Thymus (tissue), 11 donors: ENCODE measurements around the gene FAM200C. TPM values are rescaled to one million over a fixed set of nuclear protein-coding genes. Genes with fewer than 3 reads are reported as not detected.

Source experiments
- DNase-seq, 9 donors: peaks; one replicate each; pipeline ENCODE4 v3.0.0-alpha.2; 2013; ENCODE audit warnings: low spot score in 9 of 9, low read depth in 6 of 9, missing footprints in 1 of 9
- H3K27ac ChIP-seq, 2 donors: one replicate each; pipeline ENCODE4 v1.5.1; 2013; ENCODE audit warnings: control low read depth in 1 of 2, low read depth in 1 of 2, low read length in 1 of 2, mild to moderate bottlenecking in 1 of 2, moderate library complexity in 1 of 2
- H3K27me3 ChIP-seq, 2 donors: one replicate each; pipeline ENCODE4 v1.5.1; 2013; ENCODE audit warnings: low read length in 1 of 2; ENCODE audit not compliant: control insufficient read depth in 2 of 2, insufficient read depth in 1 of 2
- H3K36me3 ChIP-seq, 2 donors: one replicate each; pipeline ENCODE4 v1.5.1; 2013; ENCODE audit warnings: low read length in 1 of 2, mild to moderate bottlenecking in 1 of 2, moderate library complexity in 1 of 2; ENCODE audit not compliant: control insufficient read depth in 2 of 2, insufficient read depth in 2 of 2
- H3K4me1 ChIP-seq, 2 donors: one replicate each; pipeline ENCODE4 v1.5.1; 2013; ENCODE audit warnings: low read length in 2 of 2; ENCODE audit not compliant: control insufficient read depth in 2 of 2, insufficient read depth in 2 of 2
- H3K4me3 ChIP-seq, 2 donors: one replicate each; pipeline ENCODE4 v1.5.1; 2013; ENCODE audit warnings: low read length in 2 of 2, control low read depth in 1 of 2, mild to moderate bottlenecking in 1 of 2
- H3K9me3 ChIP-seq, 2 donors: one replicate each; pipeline ENCODE4 v1.5.1; 2013; ENCODE audit warnings: low read length in 1 of 2, mild to moderate bottlenecking in 1 of 2; ENCODE audit not compliant: control insufficient read depth in 2 of 2, insufficient read depth in 1 of 2
- WGBS: extraction: QIAGEN DNeasy Blood & Tissue Kit; methylation state at CpG from one replicate; pipeline ENCODE4 v1.1.7; 2013; 5-methylcytosine and 5-hydroxymethylcytosine counted together
- polyA plus RNA-seq: library from polyadenylated mRNA; stranded (reverse); fragments of 200-250 nt; gene quantifications from one replicate; pipeline ENCODE4 v1.2.3, GENCODE V29; 2013
- total RNA-seq: library from RNA; stranded (reverse); fragments of 120-200 nt; gene quantifications from one replicate; pipeline ENCODE4 v1.2.4, GENCODE V29; 2013
- donor health status: healthy.

The FAM200C gene
- total and polyA plus RNA-seq, 2 donors = 4.1 to 5.5 TPM

DNA sequence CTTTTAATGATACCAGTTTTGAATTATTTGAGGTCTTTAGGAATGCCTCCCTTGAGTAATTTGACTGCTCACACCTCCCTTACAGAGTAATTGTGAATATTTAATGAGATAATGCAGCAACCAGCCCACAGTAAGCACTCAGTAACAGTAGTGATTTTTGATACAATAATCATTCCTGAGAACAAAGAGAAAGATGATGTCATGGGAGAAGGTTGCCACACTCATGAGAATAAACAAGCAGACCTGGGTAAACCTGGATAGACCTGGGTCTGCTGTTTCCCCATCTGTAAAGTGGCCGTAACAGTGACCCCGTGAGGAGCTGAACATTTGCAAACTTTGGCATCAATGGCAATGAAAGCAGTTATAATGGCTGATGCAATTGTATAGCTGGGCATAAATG is 33.6 kb downstream of the FAM200C start:
- peaks cover 0 to 10% of the 10 kb centered on the region in 2 donors for H3K4me1 ChIP-seq
- 96% methylated on average over 2 of the region's 2 CpGs for WGBS
- no peak for DNase-seq
- H3K36me3 ChIP-seq = no peaks in the 10 kb centered on the region
- H3K27me3 ChIP-seq = peaks cover 15 to 28% of the 10 kb centered on the region in 2 donors
- H3K27ac ChIP-seq = no peak overlapping the region
- H3K4me3 ChIP-seq = no peak overlapping the region
- H3K9me3 ChIP-seq = no peaks in the 10 kb centered on the region

DNA sequence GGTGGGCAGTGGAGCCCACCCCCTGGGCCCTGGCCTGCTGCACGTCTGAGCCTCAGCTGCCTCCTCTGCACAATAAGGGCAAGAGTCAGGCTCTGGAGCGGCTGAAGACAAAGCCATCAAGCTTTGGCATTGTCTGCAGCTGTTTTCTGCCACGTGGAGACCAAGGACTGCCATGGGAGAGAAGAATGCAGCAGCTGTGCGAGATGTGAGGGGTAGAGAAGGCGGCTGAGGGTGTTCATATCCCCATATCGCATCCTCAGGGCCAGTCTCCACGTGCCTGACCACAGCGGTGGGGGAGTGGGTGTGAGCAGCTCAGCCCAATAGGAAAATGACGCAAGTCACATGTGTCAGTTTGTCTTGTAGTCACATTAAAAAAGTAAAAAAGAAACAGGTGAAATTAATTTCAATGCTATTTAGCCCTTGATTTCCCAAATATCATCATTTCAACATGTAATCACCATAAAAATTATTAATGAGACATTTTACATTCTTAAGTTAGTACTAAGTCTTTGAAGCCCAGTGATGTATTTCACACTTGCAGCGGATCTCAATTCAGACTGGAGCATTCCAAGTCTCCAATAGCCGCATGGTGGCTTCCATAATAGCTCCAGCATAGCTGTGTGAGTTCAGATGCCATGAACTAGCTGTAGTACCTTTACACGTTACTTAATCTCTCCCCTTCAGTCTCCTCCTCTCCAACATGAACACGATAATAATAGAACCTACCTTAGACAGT is 36.0 kb downstream of the FAM200C start:
- H3K4me3 ChIP-seq = no peak overlapping the region
- H3K36me3 ChIP-seq = no peaks in the 10 kb centered on the region
- H3K27ac ChIP-seq = no peak overlapping the region
- no peak for DNase-seq
- H3K4me1 ChIP-seq = peaks cover 0 to 2% of the 10 kb centered on the region in 2 donors
- no peaks in the 10 kb centered on the region for H3K9me3 ChIP-seq
- H3K27me3 ChIP-seq = peaks cover 2 to 4% of the 10 kb centered on the region in 2 donors
- 92% methylated on average over 13 of the region's 13 CpGs for WGBS

GRCh38 chr5:160363211-160363610 is 36.6 kb downstream of the FAM200C start:
- no peak for DNase-seq
- H3K4me1 ChIP-seq = peaks cover 0 to 2% of the 10 kb centered on the region in 2 donors
- no peak overlapping the region for H3K4me3 ChIP-seq
- WGBS = 95% methylated on average over 3 of the region's 3 CpGs
- H3K9me3 ChIP-seq = no peaks in the 10 kb centered on the region
- peak overlapping the region in 1 of 2 donors; percentile 1 for H3K27ac ChIP-seq
- H3K27me3 ChIP-seq = no peaks in the 10 kb centered on the region
- H3K36me3 ChIP-seq = no peaks in the 10 kb centered on the region

- Histone ChIP-seq H3K4me3 (no peak overlapping the region), H3K36me3 (no peaks in the 10 kb centered on the region), H3K4me1 (peaks cover 0 to 2% of the 10 kb centered on the region in 2 donors), H3K27ac (no peak overlapping the region), H3K9me3 (no peaks in the 10 kb centered on the region), H3K27me3 (no peaks in the 10 kb centered on the region)
- 98% methylated on average over 9 of the region's 9 CpGs for WGBS
- no peak for DNase-seq
Measured at GRCh38 chr5:160361624-160362228, 38.1 kb downstream of the FAM200C start.

DNA sequence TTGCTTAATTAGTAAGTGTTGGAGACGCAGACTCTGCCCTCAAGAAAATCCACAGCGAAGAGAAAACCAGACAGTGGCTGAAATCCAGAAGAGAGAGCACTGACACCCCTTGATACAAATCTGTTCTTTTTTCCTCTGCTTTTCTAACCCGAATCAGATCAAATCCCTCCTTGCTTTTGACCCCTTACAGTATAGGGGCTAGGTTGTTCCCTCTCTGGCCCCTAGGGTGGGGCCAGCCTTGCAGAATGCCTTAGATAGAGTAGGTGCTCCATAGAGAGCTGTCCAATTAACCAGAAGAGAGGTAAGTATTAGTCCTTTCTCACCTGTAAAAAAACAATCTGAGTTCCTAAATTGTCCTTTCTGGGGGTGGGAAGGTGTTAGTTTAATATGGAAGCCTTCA is 39.5 kb downstream of the FAM200C start:
- no peak overlapping the region for H3K4me3 ChIP-seq
- WGBS = 96% methylated on average over 3 of the region's 3 CpGs
- peaks cover 0 to 2% of the 10 kb centered on the region in 2 donors for H3K4me1 ChIP-seq
- no peaks in the 10 kb centered on the region for H3K9me3 ChIP-seq
- H3K36me3 ChIP-seq = no peaks in the 10 kb centered on the region
- H3K27ac ChIP-seq = no peak overlapping the region
- no peak for DNase-seq
- no peaks in the 10 kb centered on the region for H3K27me3 ChIP-seq

- 88% methylated on average over 4 of the region's 4 CpGs for WGBS
- no peaks in the 10 kb centered on the region for H3K9me3 ChIP-seq
- no peaks in the 10 kb centered on the region for H3K36me3 ChIP-seq
- H3K4me3 ChIP-seq = no peak overlapping the region
- no peak for DNase-seq
- H3K27ac ChIP-seq = no peak overlapping the region
- H3K27me3 ChIP-seq = no peaks in the 10 kb centered on the region
- H3K4me1 ChIP-seq = peaks cover 0 to 2% of the 10 kb centered on the region in 2 donors
Measured at GRCh38 chr5:160359816-160360215, 40.0 kb downstream of the FAM200C start.

GRCh38 chr5:160359242-160359641 is 40.6 kb downstream of the FAM200C start:
- H3K27me3 ChIP-seq = no peaks in the 10 kb centered on the region
- H3K4me3 ChIP-seq = no peak overlapping the region
- no peaks in the 10 kb centered on the region for H3K9me3 ChIP-seq
- 0% methylated on average over 1 of the region's 1 CpG for WGBS
- H3K27ac ChIP-seq = no peak overlapping the region
- H3K4me1 ChIP-seq = peaks cover 0 to 2% of the 10 kb centered on the region in 2 donors
- DNase-seq = no peak
- H3K36me3 ChIP-seq = no peaks in the 10 kb centered on the region

DNA sequence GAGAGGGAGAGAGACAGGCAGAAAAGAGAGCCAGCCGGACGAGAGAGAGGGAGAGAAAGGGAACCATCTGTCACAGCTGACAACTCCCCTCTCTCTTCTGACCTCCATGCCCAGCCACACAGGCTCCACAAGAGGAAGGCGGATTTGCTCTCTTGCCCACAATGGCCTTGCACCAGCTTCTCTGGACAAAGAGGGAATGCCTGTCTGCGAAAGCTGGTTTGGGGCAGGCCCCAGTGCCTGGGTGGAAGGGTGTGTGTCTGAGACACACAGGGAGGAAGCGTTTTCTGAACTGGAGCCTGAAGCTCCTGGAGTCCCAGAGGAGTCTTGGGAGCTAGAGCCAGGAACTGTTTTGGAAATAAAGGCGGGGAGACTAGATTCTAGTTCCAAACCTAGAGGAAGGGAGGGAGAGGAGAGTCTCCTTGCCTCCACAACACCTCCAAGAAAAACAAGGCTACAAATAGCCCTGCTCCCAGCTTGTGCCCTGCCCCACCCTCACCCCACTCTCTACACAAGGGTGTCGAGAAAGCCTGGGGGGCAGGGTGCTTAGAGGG is 41.9 kb downstream of the FAM200C start:
- DNase-seq = no peak
- Histone ChIP-seq H3K36me3 (no peaks in the 10 kb centered on the region), H3K4me3 (no peak overlapping the region), H3K4me1 (peaks cover 0 to 1% of the 10 kb centered on the region in 2 donors), H3K27ac (peak overlapping the region in 1 of 2 donors; percentile 26), H3K9me3 (no peaks in the 10 kb centered on the region), H3K27me3 (no peaks in the 10 kb centered on the region)
- 91% methylated on average over 7 of the region's 7 CpGs for WGBS

DNA sequence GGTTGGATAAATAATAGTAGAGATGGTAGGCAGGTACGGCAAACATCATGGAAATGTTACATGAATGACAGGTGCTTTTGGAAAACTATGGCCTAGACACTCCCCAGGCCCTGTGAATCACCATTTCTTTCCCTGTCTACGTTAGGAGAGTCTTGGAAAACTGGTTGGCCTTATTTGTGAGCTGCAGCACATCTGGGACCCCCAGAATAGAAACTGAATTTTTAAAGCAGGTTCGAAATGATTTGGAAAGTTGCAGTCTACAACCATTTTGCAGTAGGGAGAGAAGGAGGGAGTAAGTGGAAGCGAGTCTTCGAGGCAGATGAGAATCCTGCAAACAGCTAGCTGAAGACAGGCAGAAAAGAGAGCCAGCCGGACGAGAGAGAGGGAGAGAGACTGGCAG is 42.5 kb downstream of the FAM200C start:
- Histone ChIP-seq H3K4me3 (no peak overlapping the region), H3K36me3 (no peaks in the 10 kb centered on the region), H3K27ac (no peak overlapping the region), H3K9me3 (no peaks in the 10 kb centered on the region), H3K4me1 (no peaks in the 10 kb centered on the region), H3K27me3 (no peaks in the 10 kb centered on the region)
- DNase-seq = no peak
- 95% methylated on average over 7 of the region's 7 CpGs for WGBS
